Stimulated activated CD8-positive, alpha-beta memory T cell treated with anti-CD3 and anti-CD28 coated beads, Interleukin-15, amount 100 ng/mL, for 24 hours (primary cell): ENCODE results near the gene PLCL1.

ENCODE experiments used
- DNase-seq: peaks from one replicate; pipeline ENCODE4 v3.0.0-alpha.2; 2020; ENCODE audit warnings: low read depth

The PLCL1 gene

DNA sequence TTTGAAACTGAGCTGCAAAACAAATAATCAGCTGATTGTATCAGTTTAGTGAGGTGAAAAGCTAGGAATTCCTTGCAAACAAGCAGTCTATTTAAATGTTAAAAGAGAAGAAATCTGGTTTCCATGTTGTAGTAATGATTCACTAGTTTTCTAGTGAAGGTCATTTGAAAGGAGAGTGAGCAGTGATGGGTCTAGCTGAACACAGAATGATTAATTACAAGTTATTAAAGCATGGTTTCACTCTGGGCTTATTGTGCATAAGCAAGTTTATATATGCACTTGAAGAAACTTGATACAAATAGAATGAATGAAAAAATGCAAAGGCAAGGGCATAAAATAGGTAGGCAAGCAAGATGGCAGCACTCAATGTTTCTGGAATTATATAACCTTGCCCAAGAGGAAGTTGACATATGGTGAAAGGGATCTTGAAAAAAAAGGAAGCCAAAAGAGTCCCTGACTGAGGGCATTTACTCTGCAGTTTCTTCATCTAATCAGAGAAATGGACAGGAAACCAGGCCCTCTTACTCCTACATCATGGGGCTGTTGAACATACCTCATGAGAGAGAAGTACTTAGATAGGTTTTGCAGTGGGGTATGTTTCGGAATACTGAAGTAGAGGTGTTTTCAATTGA lies 53.2 kb downstream of the PLCL1 start:
- DNase-seq = no peak

GRCh38 chr2:197858607-197859140 lies 54.3 kb downstream of the PLCL1 start:
- DNase-seq = no peak

DNA sequence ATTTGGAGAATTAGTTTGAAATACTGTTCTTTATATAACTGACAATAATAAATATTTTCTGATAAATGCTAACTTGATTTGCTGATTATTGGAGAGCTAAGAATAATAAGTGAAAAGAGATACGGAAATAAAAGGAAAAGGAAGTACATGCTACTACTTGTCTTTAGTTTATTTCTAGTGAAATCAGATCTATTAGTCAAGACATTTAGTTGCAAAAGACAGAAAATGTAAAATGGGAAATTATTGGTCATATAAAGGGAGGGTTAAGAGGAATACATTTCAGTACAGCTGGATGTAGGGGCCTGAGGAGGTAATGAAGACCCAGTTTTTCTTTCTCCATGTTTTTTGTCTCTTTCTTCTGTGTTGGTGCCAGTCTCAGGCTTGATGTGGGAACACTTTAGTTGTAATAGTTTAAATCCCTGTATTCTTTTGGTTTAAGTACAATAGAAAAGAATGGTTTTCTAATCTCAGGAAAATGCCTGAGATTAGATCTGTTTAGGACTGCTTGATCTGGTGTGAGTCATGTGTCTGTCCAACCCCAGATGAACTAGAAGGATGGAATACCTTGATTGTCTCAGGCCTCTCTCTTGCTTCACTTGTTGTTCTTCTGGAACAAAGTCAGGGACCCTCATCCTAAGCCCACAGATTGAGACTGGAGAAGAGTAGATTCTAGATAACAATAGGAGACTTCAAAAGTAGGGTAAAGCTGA lies 58.0 kb downstream of the PLCL1 start:
- DNase-seq = no peak

GRCh38 chr2:197863744-197864143 lies 59.4 kb downstream of the PLCL1 start:
- DNase-seq = no peak

DNA sequence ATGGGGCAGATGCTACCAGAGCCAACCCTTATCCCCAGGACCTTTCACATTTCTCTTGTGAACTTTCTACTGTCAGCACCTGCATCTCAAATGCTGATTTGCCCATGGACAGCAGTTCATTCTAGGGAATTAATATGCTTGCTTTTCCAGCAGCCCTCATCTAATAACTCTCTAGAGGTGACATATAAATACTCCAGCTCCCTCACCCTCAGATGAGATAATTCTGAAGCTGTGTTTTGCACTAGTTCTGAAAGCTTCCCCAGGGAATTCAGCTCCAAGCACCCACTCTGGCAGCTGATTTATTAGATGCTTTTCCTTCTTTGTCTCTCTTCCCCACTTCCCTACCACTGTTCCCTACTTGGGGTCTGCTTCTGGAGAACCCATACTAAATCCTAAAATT lies 62.1 kb downstream of the PLCL1 start:
- DNase-seq = no peak

- no peak for DNase-seq
These were observed 62.6 kb downstream of the PLCL1 start for GRCh38 chr2:197867033-197867432.

DNA sequence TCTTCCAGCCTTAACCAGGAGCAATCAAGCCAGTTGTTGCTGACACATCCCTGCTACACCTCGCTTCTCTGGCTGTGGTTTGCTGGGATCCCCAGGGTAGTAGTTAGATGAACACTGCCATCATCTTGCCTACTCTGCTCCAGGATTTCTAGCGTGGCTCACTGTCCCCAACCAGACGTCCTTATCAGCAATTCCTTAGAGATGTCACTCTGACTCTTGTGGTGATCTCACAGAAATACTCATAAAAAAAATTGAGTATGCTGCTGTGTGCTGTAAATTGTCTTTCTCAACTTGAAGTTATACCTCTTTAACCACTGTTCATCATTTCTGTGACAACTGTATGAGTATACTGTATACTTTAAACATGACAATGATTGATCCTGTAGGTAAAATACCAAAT lies 63.2 kb downstream of the PLCL1 start:
- DNase-seq = no peak

GRCh38 chr2:197868206-197868605 lies 63.8 kb downstream of the PLCL1 start:
- no peak for DNase-seq

DNA sequence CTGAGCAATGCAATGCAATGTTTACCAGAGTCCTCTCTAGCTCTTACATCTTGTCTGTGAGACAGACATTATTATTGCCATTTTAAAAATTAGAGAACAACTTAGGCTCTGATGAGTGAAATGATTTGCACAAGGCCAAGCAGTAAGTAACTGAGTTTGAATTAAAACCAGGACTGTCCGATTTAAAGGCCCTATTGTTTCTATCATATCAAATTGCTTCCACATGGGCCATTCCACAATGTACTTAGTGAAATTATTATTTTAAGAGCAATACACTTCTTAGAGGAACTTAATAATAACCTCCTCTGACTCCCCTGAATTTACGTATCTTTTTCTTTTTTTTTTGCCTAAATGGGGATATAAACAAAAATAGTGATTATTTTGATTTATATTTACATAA lies 64.6 kb downstream of the PLCL1 start:
- no peak for DNase-seq

GRCh38 chr2:197869501-197870111 lies 65.2 kb downstream of the PLCL1 start:
- DNase-seq = no peak

- DNase-seq = no peak
These were observed 65.7 kb downstream of the PLCL1 start for GRCh38 chr2:197870137-197870536.

DNA sequence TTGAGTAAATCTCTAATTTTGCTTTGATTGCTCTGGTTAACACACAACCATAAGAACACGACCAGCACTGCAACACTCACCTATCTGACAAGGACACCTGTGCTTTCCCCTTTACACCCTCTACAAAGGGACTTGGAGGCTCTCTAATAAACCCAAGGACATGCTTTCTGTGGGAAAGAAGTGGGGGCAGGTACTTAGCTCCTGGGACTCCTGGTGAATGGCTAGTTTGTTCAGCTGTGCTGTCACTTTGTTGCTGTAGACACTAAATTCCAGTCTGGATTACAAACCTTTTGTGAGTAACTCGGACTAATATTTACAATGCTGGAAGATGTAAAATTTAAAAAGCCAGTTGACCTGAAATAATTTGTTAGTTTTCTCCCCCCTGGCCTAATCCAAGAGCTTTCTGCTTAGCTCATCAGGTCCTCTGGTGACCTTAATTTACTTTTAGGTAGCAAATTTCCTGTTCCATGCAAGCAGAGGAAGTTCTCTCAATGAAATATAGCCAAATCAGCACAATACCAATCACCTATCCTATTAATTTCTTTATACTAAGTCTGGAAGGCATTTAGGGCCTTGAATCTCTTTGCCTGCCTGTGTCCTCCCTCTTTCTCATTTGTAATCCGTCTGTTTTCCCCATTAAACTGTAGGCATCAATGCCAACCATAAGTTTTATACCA lies 67.5 kb downstream of the PLCL1 start:
- no peak for DNase-seq

GRCh38 chr2:197873293-197873701 lies 68.9 kb downstream of the PLCL1 start:
- no peak for DNase-seq

- no peak for DNase-seq
These were observed 71.4 kb downstream of the PLCL1 start for GRCh38 chr2:197875763-197876162.

GRCh38 chr2:197876524-197876923 lies 72.1 kb downstream of the PLCL1 start:
- DNase-seq = no peak

DNA sequence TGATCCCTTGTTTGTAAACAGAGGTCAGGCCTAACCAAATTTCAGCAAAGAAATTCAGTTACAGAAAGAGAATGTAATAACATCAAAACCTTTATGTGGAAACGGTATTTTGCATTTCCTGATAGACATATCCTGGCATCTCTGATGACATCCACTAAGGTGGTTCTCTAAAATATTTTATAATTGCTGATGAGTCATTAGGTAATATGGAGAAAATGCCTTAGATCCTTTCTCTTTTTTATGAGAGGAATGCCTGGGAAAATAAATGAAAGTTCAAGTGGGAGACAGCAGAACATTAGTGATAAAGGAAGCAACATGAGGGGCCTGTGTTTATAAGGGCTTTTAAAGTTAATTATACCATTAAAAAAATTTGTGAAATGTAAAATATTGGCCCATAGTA lies 72.6 kb downstream of the PLCL1 start:
- DNase-seq = no peak

- no peak for DNase-seq
These were observed 74.4 kb downstream of the PLCL1 start for GRCh38 chr2:197878792-197879191.

DNA sequence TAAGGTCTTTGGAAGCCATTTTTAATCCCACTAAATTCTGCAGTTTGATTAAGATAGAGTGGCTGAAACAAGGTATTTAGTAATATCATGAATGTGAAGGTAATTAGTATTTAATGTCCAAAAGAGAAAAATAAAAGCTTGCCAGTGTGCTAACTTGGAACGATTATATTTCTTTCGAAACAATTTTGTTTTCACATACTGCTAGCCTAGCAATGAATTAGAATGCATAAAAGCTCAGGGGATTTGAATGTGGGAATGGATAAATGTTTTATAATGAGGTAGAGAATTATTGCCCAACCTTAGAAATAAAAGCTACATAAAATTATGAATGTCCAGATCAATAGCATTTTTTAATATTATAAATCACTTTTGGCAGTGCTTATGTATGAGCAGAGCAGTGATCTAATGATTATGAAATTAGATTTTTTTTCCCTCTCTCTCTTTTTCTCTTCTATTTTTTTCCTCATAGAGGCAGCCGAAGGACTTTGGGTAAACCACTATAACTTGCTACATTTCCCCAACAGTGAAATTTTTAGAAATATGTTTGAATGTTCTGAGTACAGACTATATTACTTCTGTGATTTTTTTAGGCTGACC lies 75.5 kb downstream of the PLCL1 start:
- no peak for DNase-seq

- DNase-seq = no peak
These were observed 79.1 kb downstream of the PLCL1 start for GRCh38 chr2:197883354-197884032.

GRCh38 chr2:197884252-197884651 lies 79.9 kb downstream of the PLCL1 start:
- no peak for DNase-seq

GRCh38 chr2:197885126-197885525 lies 80.7 kb downstream of the PLCL1 start:
- DNase-seq = no peak

- DNase-seq = no peak
These were observed 81.2 kb downstream of the PLCL1 start for GRCh38 chr2:197885587-197885986.
